Loucy (cell line): ENCODE data around the gene WDPCP.

Experiments used
- CTCF ChIP-seq: fragments of 200-600 bp; sonication (generic); conservative IDR thresholded peaks from 2 replicates; pipeline ENCODE4 v1.5.1; 2014; ENCODE audit warnings: mild to moderate bottlenecking, antibody characterized with exemption, low read length
- EZH2phosphoT487 ChIP-seq: fragments of 200-600 bp; IDR thresholded peaks from 2 replicates; pipeline ENCODE4 v1.6.1; 2018; ENCODE audit warnings: antibody characterized with exemption, mild to moderate bottlenecking, moderate library complexity, borderline replicate concordance

GRCh38 chr2:63506320-63506719, 82.0 kb downstream of the WDPCP start:
- no peak for TF ChIP-seq CTCF
- TF ChIP-seq EZH2phosphoT487, result no peak
